ENCODE data around the gene BLOC1S1. TPM values are rescaled to one million over a fixed set of nuclear protein-coding genes. Genes with fewer than 3 reads are reported as not detected.

Gene BLOC1S1
- total RNA-seq, result 173 TPM

- peak within 1 kb of the TSS; percentile 94 for H3K27ac ChIP-seq
- peak within 1 kb of the TSS; percentile 76 to 91 for H3K4me3 ChIP-seq
- DNase-seq (ENCODE audit: extremely low spot score in 2 of 2), result peak in 1 of 2 donors; percentile 95
- H3K27me3 ChIP-seq, result no peaks in the 10 kb centered on the region
- intact Hi-C loops (cut with DNase I), result no loop called here
- H3K9me3 ChIP-seq, result no peaks in the 10 kb centered on the region
- no peak for TF ChIP-seq CTCF (IDR thresholded peaks at IDR 0.05)
- TF ChIP-seq POLR2AphosphoS5 (IDR thresholded peaks at IDR 0.05; ENCODE audit: insufficient read depth in 1 of 2, low read depth in 1 of 2), result peak; percentile 84 to 90
- peaks cover 55% of the 10 kb centered on the region for H3K4me1 ChIP-seq
- no peaks in the 10 kb centered on the region for H3K36me3 ChIP-seq
These were observed at the start of gene BLOC1S1 for GRCh38 chr12:55715833-55716581. Gene BLOC1S1, plus strand, starts transcription at chr12:55716046. Its CDS starts 6 bp downstream, at chr12:55716052.

DNA sequence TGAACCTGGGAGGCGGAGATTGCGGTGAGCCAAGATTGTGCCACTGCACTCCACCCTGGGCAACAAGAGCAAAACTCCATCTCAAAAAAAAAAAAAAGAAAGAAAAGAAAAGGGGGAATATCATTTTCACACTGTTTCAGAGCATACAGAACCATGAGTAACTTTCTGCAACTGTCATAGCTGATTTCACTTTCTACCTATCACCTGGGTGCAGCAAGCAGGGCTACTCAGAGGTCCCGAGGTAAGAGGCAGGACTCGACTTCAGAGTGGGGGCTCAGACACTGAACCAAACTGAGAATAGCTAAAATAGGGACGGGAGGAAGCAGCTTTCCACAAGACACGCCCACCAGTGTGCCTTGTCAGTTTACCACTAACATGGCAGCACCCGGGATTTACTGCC, 49.3 kb upstream of the BLOC1S1 start:
- no peak for DNase-seq (ENCODE audit: extremely low spot score in 2 of 2)
- H3K4me3 ChIP-seq, result no peak overlapping the region

GRCh38 chr12:55670276-55670675, 45.6 kb upstream of the BLOC1S1 start:
- no peaks in the 10 kb centered on the region for H3K4me1 ChIP-seq
- H3K9me3 ChIP-seq, result no peaks in the 10 kb centered on the region
- H3K36me3 ChIP-seq, result no peaks in the 10 kb centered on the region
- no peak for TF ChIP-seq CTCF (IDR thresholded peaks at IDR 0.05)
- no peak for TF ChIP-seq POLR2A (IDR thresholded peaks at IDR 0.05)
- no peak for TF ChIP-seq POLR2AphosphoS5 (IDR thresholded peaks at IDR 0.05; ENCODE audit: insufficient read depth in 1 of 2, low read depth in 1 of 2)
- H3K27ac ChIP-seq, result no peak overlapping the region
- no peak for DNase-seq (ENCODE audit: extremely low spot score in 2 of 2)
- no peak overlapping the region for H3K4me3 ChIP-seq
- intact Hi-C loops (cut with DNase I), result no loop called here
- no peaks in the 10 kb centered on the region for H3K27me3 ChIP-seq

More for the DNA sequence above, 49.3 kb upstream of the BLOC1S1 start:
- H3K36me3 ChIP-seq, result no peaks in the 10 kb centered on the region
- TF ChIP-seq POLR2AphosphoS5 (IDR thresholded peaks at IDR 0.05; ENCODE audit: insufficient read depth in 1 of 2, low read depth in 1 of 2) (no peak), CTCF (IDR thresholded peaks at IDR 0.05) (no peak), POLR2A (IDR thresholded peaks at IDR 0.05) (no peak)
- H3K27me3 ChIP-seq, result no peaks in the 10 kb centered on the region
- H3K9me3 ChIP-seq, result no peaks in the 10 kb centered on the region
- H3K27ac ChIP-seq, result no peak overlapping the region
- intact Hi-C loops (cut with DNase I), result no loop called here
- no peaks in the 10 kb centered on the region for H3K4me1 ChIP-seq

DNA sequence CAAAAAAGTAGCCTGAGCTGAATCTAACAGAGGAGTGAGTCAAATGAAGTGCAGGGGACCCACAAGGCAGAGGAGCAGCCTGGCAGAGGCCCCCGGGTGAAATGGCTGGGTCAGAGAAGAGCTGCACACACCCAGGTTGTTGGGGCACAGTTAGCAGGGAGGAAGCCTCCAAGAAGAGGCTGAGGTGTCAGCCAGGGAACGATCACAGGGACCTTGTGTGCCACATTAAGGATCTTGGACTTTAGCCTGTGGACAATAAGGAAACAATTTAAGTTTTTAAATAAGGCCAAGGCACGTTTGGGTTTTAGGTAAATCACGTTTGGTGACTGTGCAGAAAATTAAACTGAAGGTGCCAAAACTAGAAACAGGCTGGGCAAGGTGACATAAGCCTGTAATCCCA, 44.1 kb upstream of the BLOC1S1 start:
- Histone ChIP-seq H3K4me3 (no peak overlapping the region), H3K27me3 (no peaks in the 10 kb centered on the region), H3K4me1 (no peaks in the 10 kb centered on the region), H3K27ac (no peak overlapping the region), H3K36me3 (no peaks in the 10 kb centered on the region), H3K9me3 (no peaks in the 10 kb centered on the region)
- intact Hi-C loops (cut with DNase I), result no loop called here
- TF ChIP-seq POLR2AphosphoS5 (IDR thresholded peaks at IDR 0.05; ENCODE audit: insufficient read depth in 1 of 2, low read depth in 1 of 2), result no peak
- TF ChIP-seq POLR2A (IDR thresholded peaks at IDR 0.05), result no peak
- DNase-seq (ENCODE audit: extremely low spot score in 2 of 2), result no peak

DNA sequence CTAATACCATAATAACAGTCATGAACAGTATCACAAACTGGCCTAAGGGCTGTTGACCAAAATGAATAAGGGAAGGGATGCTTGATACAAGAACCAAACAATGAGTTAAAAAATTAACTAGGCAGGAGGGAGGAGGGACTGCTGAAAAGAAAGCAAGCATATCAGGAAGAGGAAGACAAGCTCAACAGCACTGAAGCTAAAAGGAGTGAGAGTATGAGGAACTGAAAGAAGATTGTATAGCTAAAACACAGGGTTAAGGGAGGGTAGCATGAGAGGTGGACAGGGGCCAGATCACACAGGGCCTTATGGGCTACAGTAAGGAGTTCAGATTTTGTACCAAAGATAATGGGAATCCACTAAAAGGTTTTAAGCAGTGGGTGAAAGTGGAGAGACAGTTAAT, 42.2 kb upstream of the BLOC1S1 start:
- Histone ChIP-seq H3K4me3 (no peak overlapping the region), H3K4me1 (no peaks in the 10 kb centered on the region), H3K9me3 (no peaks in the 10 kb centered on the region), H3K27me3 (no peaks in the 10 kb centered on the region), H3K36me3 (no peaks in the 10 kb centered on the region), H3K27ac (no peak overlapping the region)
- intact Hi-C loops (cut with DNase I), result no loop called here
- no peak for TF ChIP-seq POLR2AphosphoS5 (IDR thresholded peaks at IDR 0.05; ENCODE audit: insufficient read depth in 1 of 2, low read depth in 1 of 2)
- DNase-seq (ENCODE audit: extremely low spot score in 2 of 2), result no peak

DNA sequence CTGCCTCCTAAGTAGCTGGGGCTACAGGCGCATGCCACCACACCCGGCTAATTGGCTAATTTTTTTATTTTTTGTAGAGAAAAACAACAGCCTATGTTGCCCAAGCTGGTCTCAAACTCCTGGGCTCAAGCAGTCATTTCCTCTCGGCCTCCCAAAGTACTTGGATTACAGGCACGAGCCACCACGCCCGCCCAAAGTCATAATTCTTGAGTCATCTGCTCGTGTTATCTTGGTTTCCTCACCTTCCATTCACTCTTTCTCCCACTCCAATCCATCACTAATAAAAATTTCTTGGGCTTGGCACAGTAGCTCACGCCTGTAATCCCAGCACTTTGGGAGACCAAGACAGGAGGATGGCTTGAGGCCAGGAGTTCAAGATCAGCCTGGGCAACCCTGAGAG, 40.2 kb upstream of the BLOC1S1 start:
- Histone ChIP-seq H3K4me3 (no peak overlapping the region), H3K27ac (no peak overlapping the region), H3K4me1 (no peaks in the 10 kb centered on the region), H3K36me3 (no peaks in the 10 kb centered on the region), H3K27me3 (no peaks in the 10 kb centered on the region), H3K9me3 (no peaks in the 10 kb centered on the region)
- TF ChIP-seq CTCF (IDR thresholded peaks at IDR 0.05), result no peak
- TF ChIP-seq POLR2A (IDR thresholded peaks at IDR 0.05), result no peak
- TF ChIP-seq POLR2AphosphoS5 (IDR thresholded peaks at IDR 0.05; ENCODE audit: insufficient read depth in 1 of 2, low read depth in 1 of 2), result no peak
- intact Hi-C loops (cut with DNase I), result no loop called here
- DNase-seq (ENCODE audit: extremely low spot score in 2 of 2), result no peak

Measured in vagina (tissue), 2 donors.